Breast epithelium (tissue), 3 donors: ENCODE data around the gene ROR2.

Experiments
- POLR2A ChIP-seq: fragments of 450-650 bp; IDR thresholded peaks from one replicate; pipeline ENCODE4 v1.6.1; 2016; ENCODE audit warnings: antibody characterized with exemption, mild to moderate bottlenecking, moderate library complexity
- POLR2AphosphoS5 ChIP-seq, 3 donors: sonication (generic); formaldehyde crosslinking; IDR thresholded peaks; one replicate each; pipeline ENCODE4 v1.6.1; 2017; ENCODE audit warnings: antibody characterized with exemption in 3 of 3
- TF ChIP-seq, protein P1 (sequence below), 3 donors: fragments of 450-650 bp; IDR thresholded peaks; one replicate each; pipeline ENCODE4 v1.5.1; 2016 to 2017; ENCODE audit warnings: antibody characterized with exemption in 3 of 3, mild to moderate bottlenecking in 3 of 3, moderate library complexity in 3 of 3

DNA sequence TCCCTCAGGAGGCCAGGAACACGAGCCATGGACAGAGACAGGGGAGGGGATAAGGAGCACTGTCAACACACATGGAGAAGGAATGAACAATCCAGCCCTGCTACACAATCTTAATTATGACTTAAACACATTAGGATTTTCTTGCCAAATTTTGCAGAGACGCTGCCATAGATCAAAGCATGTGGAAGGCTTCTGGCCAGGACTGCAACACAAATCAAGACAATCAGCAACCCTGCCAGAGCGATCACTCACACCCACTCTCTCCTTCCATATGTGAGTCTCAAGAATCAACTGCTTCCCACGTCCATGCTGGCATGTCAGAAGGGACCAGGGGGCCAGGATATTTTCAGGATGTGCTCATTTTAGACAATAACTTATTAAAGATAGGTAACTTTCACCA is 85.6 kb downstream of the ROR2 start:
- TF ChIP-seq, protein P1, sequence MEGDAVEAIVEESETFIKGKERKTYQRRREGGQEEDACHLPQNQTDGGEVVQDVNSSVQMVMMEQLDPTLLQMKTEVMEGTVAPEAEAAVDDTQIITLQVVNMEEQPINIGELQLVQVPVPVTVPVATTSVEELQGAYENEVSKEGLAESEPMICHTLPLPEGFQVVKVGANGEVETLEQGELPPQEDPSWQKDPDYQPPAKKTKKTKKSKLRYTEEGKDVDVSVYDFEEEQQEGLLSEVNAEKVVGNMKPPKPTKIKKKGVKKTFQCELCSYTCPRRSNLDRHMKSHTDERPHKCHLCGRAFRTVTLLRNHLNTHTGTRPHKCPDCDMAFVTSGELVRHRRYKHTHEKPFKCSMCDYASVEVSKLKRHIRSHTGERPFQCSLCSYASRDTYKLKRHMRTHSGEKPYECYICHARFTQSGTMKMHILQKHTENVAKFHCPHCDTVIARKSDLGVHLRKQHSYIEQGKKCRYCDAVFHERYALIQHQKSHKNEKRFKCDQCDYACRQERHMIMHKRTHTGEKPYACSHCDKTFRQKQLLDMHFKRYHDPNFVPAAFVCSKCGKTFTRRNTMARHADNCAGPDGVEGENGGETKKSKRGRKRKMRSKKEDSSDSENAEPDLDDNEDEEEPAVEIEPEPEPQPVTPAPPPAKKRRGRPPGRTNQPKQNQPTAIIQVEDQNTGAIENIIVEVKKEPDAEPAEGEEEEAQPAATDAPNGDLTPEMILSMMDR (IDR thresholded peaks at IDR 0.05): no peak
- no peak for TF ChIP-seq POLR2A
- TF ChIP-seq POLR2AphosphoS5 (IDR thresholded peaks at IDR 0.05): no peak
